GM12801 (cell line): ENCODE results near the gene ATP12A.

Experiments used
- CTCF ChIP-seq: IDR thresholded peaks from one replicate; pipeline ENCODE4 v1.5.1; 2011; ENCODE audit warnings: control low read depth; ENCODE audit not compliant: insufficient read length; ENCODE audit errors: extremely low read depth

Gene ATP12A

GRCh38 chr13:24663586-24663985 lies 16.6 kb upstream of the ATP12A start:
- TF ChIP-seq CTCF, result no peak

GRCh38 chr13:24664726-24665409 lies 15.3 kb upstream of the ATP12A start:
- TF ChIP-seq CTCF, result no peak

GRCh38 chr13:24668511-24668910 lies 11.7 kb upstream of the ATP12A start:
- TF ChIP-seq CTCF, result no peak

GRCh38 chr13:24668955-24669582 lies 11.1 kb upstream of the ATP12A start:
- TF ChIP-seq CTCF, result no peak

GRCh38 chr13:24670174-24670573 lies 10.0 kb upstream of the ATP12A start:
- no peak for TF ChIP-seq CTCF

- no peak for TF ChIP-seq CTCF
Measured at GRCh38 chr13:24670961-24671381, 9.2 kb upstream of the ATP12A start.

GRCh38 chr13:24671386-24672113 lies 8.7 kb upstream of the ATP12A start:
- TF ChIP-seq CTCF, result no peak
